ENCODE results near the gene BDH2. TPM values are rescaled to one million over a fixed set of nuclear protein-coding genes. Genes with fewer than 3 reads are reported as not detected.

The BDH2 gene
- total RNA-seq, 1 donor from 2014 or later = 89.9 TPM

- DNase-seq (ENCODE audit: low spot score, unreplicated experiment) = no peak
- Mint-ChIP-seq H3K9me3 (ENCODE audit: low read depth) (no peaks in the 10 kb centered on the region), H3K36me3 (ENCODE audit: insufficient read depth) (peaks cover 17% of the 10 kb centered on the region), H3K4me3 (ENCODE audit: low read depth) (no peak overlapping the region), H3K27ac (no peak overlapping the region), H3K27me3 (no peaks in the 10 kb centered on the region), H3K4me1 (ENCODE audit: low read depth) (no peaks in the 10 kb centered on the region)
- TF ChIP-seq CTCF (IDR thresholded peaks at IDR 0.05; ENCODE audit: unreplicated experiment) = no peak
These were observed 6.1 kb upstream of the BDH2 start for GRCh38 chr4:103105558-103106356.

DNA sequence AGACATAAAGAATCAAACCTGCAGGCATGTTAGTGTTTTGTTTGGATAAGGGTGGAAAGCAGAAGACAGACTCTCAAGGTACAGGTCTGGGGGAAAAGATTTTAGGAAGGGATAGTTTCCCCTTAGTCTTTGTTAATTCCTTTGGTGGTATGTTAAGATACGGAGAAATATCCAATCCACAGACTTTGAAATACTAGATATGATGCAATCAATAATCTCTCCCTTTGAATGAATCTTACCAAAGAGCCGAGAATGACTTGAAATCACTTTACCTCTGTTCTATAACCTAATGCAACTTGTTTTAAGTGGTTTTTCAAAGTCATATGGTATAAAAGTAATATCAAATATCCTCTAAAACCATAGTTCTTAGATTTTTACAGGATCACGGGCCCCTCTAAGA is 5.3 kb upstream of the BDH2 start:
- no peak for DNase-seq (ENCODE audit: low spot score, unreplicated experiment)
- no peak for TF ChIP-seq CTCF (IDR thresholded peaks at IDR 0.05; ENCODE audit: unreplicated experiment)
- Mint-ChIP-seq H3K4me1 (ENCODE audit: low read depth) (no peaks in the 10 kb centered on the region), H3K36me3 (ENCODE audit: insufficient read depth) (peaks cover 14% of the 10 kb centered on the region), H3K27ac (no peak overlapping the region), H3K4me3 (ENCODE audit: low read depth) (no peak overlapping the region), H3K9me3 (ENCODE audit: low read depth) (no peaks in the 10 kb centered on the region), H3K27me3 (no peaks in the 10 kb centered on the region)

GRCh38 chr4:103100691-103101090 is 1.1 kb upstream of the BDH2 start:
- Mint-ChIP-seq H3K27me3 (no peaks in the 10 kb centered on the region), H3K4me3 (ENCODE audit: low read depth) (no peak overlapping the region), H3K4me1 (ENCODE audit: low read depth) (peaks cover 22% of the 10 kb centered on the region), H3K27ac (no peak overlapping the region), H3K9me3 (ENCODE audit: low read depth) (no peaks in the 10 kb centered on the region), H3K36me3 (ENCODE audit: insufficient read depth) (no peaks in the 10 kb centered on the region)
- no peak for TF ChIP-seq CTCF (IDR thresholded peaks at IDR 0.05; ENCODE audit: unreplicated experiment)
- no peak for DNase-seq (ENCODE audit: low spot score, unreplicated experiment)

- H3K9me3 Mint-ChIP-seq (ENCODE audit: low read depth) = no peaks in the 10 kb centered on the region
- peak overlapping the region; percentile 84 for H3K4me3 Mint-ChIP-seq (ENCODE audit: low read depth)
- DNase-seq (ENCODE audit: low spot score, unreplicated experiment) = no peak
- H3K36me3 Mint-ChIP-seq (ENCODE audit: insufficient read depth) = no peaks in the 10 kb centered on the region
- H3K27ac Mint-ChIP-seq = peak overlapping the region; percentile 94
- no peaks in the 10 kb centered on the region for H3K27me3 Mint-ChIP-seq
- H3K4me1 Mint-ChIP-seq (ENCODE audit: low read depth) = peaks cover 22% of the 10 kb centered on the region
- TF ChIP-seq CTCF (IDR thresholded peaks at IDR 0.05; ENCODE audit: unreplicated experiment) = no peak
These were observed 736 bp downstream of the BDH2 start for GRCh38 chr4:103098756-103099440.

DNA sequence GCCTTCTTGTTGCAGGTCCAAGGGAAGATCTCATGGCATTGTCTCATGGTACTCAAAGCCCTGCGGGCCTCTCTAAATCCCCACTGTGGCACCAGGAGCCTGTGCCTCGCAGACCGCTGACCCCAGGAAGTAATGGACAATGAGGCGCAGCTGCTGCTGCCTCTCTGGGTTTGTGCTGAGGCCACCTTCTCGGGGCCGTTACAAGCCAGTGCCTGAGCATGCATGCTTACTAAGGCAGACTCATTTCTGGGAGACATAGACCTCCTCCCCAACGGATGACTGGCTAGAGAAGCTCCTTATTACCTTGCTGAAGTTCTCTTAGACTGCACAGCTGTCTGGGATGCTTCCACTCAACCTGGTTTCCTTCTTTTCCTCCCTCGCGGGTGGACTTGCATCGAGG is 1.3 kb downstream of the BDH2 start:
- peak overlapping the region; percentile 84 for H3K4me3 Mint-ChIP-seq (ENCODE audit: low read depth)
- H3K9me3 Mint-ChIP-seq (ENCODE audit: low read depth) = no peaks in the 10 kb centered on the region
- H3K27ac Mint-ChIP-seq = peak overlapping the region; percentile 25
- DNase-seq (ENCODE audit: low spot score, unreplicated experiment) = no peak
- peaks cover 22% of the 10 kb centered on the region for H3K4me1 Mint-ChIP-seq (ENCODE audit: low read depth)
- H3K36me3 Mint-ChIP-seq (ENCODE audit: insufficient read depth) = no peaks in the 10 kb centered on the region
- no peaks in the 10 kb centered on the region for H3K27me3 Mint-ChIP-seq
- no peak for TF ChIP-seq CTCF (IDR thresholded peaks at IDR 0.05; ENCODE audit: unreplicated experiment)
